Islet of Langerhans (tissue), 1 donor: ENCODE measurements around the gene CHRM5.
A peak's percentile ranks its signal among the peaks of the same experiment; 100 is the strongest.
"Not testable (repeated sequence)": the region's sequence is repeated elsewhere in the genome, so short reads cannot be mapped to it uniquely, and the experiment has no call there.

ENCODE experiments used
- FAIRE-seq: peaks from one replicate; lab custom pipeline; 2011; peaks lifted over from hg19 to GRCh38; lab: Jason Lieb, UNC

The CHRM5 gene

GRCh38 chr15:33988384-33988783 is 20.1 kb downstream of the CHRM5 start:
- FAIRE-seq = no peak

- peak; percentile 30 for FAIRE-seq
These were observed 25.8 kb downstream of the CHRM5 start for GRCh38 chr15:33994005-33994615.

GRCh38 chr15:33995666-33996065 is 27.4 kb downstream of the CHRM5 start:
- FAIRE-seq = not testable (repeated sequence)

GRCh38 chr15:34001536-34001935 is 33.2 kb downstream of the CHRM5 start:
- FAIRE-seq = no peak

- FAIRE-seq = no peak
These were observed 38.1 kb downstream of the CHRM5 start for GRCh38 chr15:34006381-34006780.

- FAIRE-seq = no peak
These were observed 41.4 kb downstream of the CHRM5 start for GRCh38 chr15:34009656-34010055.

GRCh38 chr15:34010921-34011320 is 42.6 kb downstream of the CHRM5 start:
- no peak for FAIRE-seq

- FAIRE-seq = no peak
These were observed 43.2 kb downstream of the CHRM5 start for GRCh38 chr15:34011481-34011880.

- FAIRE-seq = no peak
These were observed 44.2 kb downstream of the CHRM5 start for GRCh38 chr15:34012461-34013028.

- FAIRE-seq = no peak
These were observed 45.4 kb downstream of the CHRM5 start for GRCh38 chr15:34013746-34014145.

- FAIRE-seq = no peak
These were observed 46.3 kb downstream of the CHRM5 start for GRCh38 chr15:34014556-34014955.

GRCh38 chr15:34018021-34018645 is 49.8 kb downstream of the CHRM5 start:
- FAIRE-seq = no peak

GRCh38 chr15:34018738-34019137 is 50.4 kb downstream of the CHRM5 start:
- FAIRE-seq = not testable (repeated sequence)

- FAIRE-seq = no peak
These were observed 51.2 kb downstream of the CHRM5 start for GRCh38 chr15:34019369-34019990.

- FAIRE-seq = no peak
These were observed 55.6 kb downstream of the CHRM5 start for GRCh38 chr15:34023907-34024306.

GRCh38 chr15:34025252-34025651 is 57.0 kb downstream of the CHRM5 start:
- no peak for FAIRE-seq

- FAIRE-seq = no peak
These were observed 59.3 kb downstream of the CHRM5 start for GRCh38 chr15:34027606-34028005.

GRCh38 chr15:34031987-34032760 is 63.9 kb downstream of the CHRM5 start:
- FAIRE-seq = no peak

- FAIRE-seq = no peak
These were observed 70.0 kb downstream of the CHRM5 start for GRCh38 chr15:34038023-34038870.

GRCh38 chr15:34038871-34039789 is 70.8 kb downstream of the CHRM5 start, which contains the start of gene AVEN:
Gene AVEN (minus strand): TSS chr15:34039204. CDS start chr15:34039046, 158 bp downstream.
- no peak for FAIRE-seq

- no peak for FAIRE-seq
These were observed 71.5 kb downstream of the CHRM5 start for GRCh38 chr15:34039790-34040113.
